ENCODE data around the gene LY9.

- no peak for TF ChIP-seq CTCF (conservative IDR thresholded peaks at IDR 0.05; ENCODE audit: low read depth, low read length)
- no peak for TF ChIP-seq EZH2 (IDR thresholded peaks at IDR 0.05; ENCODE audit: borderline replicate concordance, low read depth, low read length, poor library complexity, severe bottlenecking)
Measured at GRCh38 chr1:160863774-160864131, 67.8 kb downstream of the LY9 start.
